ENCODE data around the gene CTNNA1. TPM values are rescaled to one million over a fixed set of nuclear protein-coding genes. Genes with fewer than 3 reads are reported as not detected.

CTNNA1 gene
- total RNA-seq, 1 donor from 2014 or later = 116 TPM

- ATAC-seq = no peak
These were observed 226.6 kb downstream of the CTNNA1 start for GRCh38 chr5:138979684-138980280.

DNA sequence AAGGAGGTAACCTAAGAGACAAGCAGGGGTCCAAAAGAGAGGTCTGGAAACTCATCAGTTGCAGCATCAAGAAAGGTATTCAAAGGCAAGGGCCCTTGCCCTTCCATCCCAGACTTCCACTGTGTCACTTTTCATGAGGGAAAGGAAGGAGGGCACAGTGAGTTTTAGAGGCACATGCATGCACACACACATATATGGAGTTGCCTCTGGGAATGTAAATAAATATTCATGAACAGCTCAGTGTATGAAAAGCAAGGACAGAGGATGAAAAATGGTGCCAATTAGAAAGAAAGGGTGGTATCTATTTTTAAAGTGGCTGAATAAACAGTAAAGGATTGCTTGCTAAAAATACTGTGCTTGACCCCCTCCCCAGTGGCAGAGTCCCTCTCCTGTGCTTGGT, 227.2 kb downstream of the CTNNA1 start:
- no peak for ATAC-seq
- DNase-seq (ENCODE audit: low spot score) = no peak

More at GRCh38 chr5:138979684-138980280, 226.6 kb downstream of the CTNNA1 start:
- DNase-seq (ENCODE audit: low spot score) = peak; percentile 10

DNA sequence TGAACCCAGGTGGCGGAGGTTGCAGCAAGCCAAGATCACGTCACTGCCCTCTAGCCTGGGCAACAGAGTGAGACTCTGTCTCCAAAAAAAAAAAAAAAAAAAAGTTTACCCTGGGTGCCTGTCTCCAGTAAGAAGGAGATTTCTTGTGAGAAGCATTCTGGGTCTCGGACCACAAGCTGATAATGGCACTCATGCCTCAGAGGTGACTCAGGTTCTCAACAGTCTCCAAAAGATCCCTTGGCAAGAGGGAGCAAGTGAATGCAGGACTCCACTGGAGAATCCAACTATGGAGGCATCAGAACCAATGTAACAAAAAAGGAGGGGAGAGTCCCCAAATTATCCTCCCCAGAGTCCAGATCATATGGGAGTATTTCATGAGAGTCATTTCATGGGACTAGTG, 227.9 kb downstream of the CTNNA1 start:
- DNase-seq (ENCODE audit: low spot score) (no peak), ATAC-seq (no peak)

DNA sequence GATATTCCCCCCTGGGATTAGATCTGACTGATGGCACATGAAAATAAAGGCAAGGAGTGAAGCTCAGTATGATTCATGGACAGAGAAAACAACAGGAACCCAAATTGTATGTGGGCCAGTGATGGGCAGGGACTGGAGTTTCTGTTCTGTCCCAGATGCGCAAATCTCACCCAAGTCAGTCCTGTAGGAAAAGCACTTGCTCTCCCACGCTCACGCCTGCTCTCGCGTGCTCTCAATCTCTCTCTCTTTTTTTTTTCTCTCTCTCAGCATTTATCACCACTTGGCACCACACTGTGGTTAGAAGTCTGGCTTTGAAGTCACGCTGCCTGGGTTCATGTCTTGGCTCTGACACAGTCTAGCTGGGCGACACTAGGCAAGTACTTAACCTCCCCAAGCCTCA, 228.4 kb downstream of the CTNNA1 start:
- ATAC-seq (no peak), DNase-seq (ENCODE audit: low spot score) (peak; percentile 5)

GRCh38 chr5:138983984-138984383, 230.8 kb downstream of the CTNNA1 start:
- DNase-seq (ENCODE audit: low spot score) = no peak
- ATAC-seq = no peak

Other genes starting within 250 kb of the CTNNA1 start
- 28.1 TPM for gene ETF1, start 210.2 kb upstream of the CTNNA1 start, total RNA-seq
- gene HSPA9, start 178.0 kb upstream of the CTNNA1 start, total RNA-seq = 201 TPM
- not detected for gene LRRTM2, start 121.9 kb downstream of the CTNNA1 start, total RNA-seq